WI38 (cell line): Measurements from ENCODE around the gene MAP3K5.
A peak's percentile ranks its signal among the peaks of the same experiment; 100 is the strongest.
"Not testable (repeated sequence)": the region's sequence is repeated elsewhere in the genome, so short reads cannot be mapped to it uniquely, and the experiment has no call there.

ENCODE experiments used
- H3K4me3 ChIP-seq: 2 replicates; pipeline ENCODE4 v1.5.1; 2011; ENCODE audit warnings: low read depth, mild to moderate bottlenecking, control low read depth, low read length
- CTCF ChIP-seq: IDR thresholded peaks from 2 replicates; pipeline ENCODE4 v1.5.1; 2012; ENCODE audit warnings: low read depth, mild to moderate bottlenecking, control low read depth, low read length

The MAP3K5 gene

DNA sequence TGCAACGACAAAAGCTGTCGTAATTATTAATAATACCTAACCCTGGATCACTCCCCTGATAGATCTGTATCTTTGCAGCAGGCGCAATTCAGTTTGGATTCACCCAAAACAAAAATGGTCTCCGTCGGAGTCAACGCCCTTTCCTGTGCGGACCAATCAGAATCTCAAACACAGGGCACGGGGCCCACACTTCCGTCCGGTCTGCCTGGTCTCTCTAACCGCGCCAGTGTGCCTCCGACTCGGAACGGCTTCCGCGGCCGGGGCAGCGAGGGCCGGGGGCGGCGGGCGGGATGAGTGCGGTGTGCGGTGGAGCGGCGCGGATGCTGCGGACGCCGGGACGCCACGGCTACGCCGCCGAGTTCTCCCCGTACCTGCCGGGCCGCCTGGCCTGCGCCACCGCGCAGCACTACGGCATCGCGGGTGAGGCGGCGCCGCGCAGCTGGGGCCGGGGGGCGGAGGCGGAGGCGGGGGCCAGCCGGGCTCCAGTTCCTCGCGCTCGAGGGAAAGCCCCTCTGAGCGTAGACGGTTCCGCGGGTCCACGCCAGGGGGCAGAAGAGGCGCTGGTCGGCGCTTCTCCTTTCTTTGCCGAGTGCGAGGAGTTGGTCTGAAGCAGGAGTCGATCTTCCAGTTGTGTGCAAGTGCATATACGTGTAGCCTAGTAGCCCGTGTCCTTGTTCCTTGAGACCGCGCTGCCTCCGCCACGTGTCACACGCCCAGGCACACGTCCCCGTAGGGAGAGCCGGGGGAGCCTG lies 30.3 kb upstream of the MAP3K5 start, which contains the start of gene PEX7:
Gene PEX7 (plus strand): TSS at position 217 of the 752 bp plus-strand sequence. CDS start 74 bp downstream, at position 291.
- peak within 1 kb of the TSS; percentile 57 for H3K4me3 ChIP-seq
- peak; percentile 45 for TF ChIP-seq CTCF

DNA sequence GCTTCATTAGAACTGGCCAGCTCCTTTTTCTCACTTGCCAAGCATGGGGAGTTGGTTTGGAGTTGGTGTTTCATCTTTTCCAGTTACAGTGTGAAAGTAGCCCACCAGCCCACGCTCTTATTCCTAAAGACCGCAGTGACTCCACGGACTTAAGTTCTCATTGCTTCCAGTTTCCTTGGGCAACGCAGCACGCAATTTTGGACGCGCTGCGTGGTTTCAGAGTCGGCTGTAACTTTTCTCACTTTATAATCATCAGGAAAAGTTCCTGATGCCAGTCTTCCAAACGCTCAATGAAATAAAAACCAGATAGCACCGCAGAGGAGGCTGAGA lies 29.7 kb upstream of the MAP3K5 start:
- peak overlapping the region; percentile 57 for H3K4me3 ChIP-seq
- no peak for TF ChIP-seq CTCF

DNA sequence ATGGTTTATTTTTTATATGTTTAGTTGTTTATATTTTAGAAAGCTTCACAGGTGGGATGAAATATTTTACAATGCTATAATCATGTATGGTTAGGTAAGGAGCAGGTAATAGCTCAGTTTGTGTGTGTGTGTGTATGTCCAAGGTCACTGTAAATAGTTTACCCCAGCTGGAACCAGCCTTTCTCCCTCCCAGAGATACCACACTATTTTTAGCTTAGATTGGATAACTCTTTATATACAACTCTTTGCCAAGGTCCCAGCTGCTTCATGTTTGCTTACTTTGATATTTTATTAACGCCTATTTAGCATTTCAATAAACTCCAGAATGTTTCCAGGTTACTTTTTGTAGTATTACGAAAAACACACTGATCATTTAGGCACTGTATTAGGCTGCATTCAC lies 28.3 kb upstream of the MAP3K5 start:
- no peak overlapping the region for H3K4me3 ChIP-seq
- no peak for TF ChIP-seq CTCF

DNA sequence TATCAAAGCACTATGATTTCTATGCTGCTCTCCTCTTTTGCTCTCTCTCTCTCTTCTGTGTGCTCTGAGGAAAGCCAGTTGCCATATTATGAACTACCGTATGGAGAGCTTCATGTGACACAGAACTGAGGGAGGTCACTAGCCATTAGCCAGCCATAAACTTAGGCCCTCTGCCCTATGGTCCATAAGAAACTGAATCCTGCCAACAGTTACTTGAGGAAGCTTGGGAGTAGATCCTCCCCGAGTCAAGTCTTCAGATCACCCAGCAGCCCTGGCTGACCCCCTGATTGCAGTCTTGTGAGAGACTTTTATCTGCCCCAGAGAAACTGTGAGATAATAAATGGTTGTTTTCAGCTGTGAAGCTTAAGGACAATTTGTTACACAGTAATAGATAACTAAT lies 24.4 kb upstream of the MAP3K5 start:
- no peak for TF ChIP-seq CTCF
- no peak overlapping the region for H3K4me3 ChIP-seq

GRCh38 chr6:136815608-136816007 lies 23.3 kb upstream of the MAP3K5 start:
- H3K4me3 ChIP-seq, result not testable (repeated sequence)

DNA sequence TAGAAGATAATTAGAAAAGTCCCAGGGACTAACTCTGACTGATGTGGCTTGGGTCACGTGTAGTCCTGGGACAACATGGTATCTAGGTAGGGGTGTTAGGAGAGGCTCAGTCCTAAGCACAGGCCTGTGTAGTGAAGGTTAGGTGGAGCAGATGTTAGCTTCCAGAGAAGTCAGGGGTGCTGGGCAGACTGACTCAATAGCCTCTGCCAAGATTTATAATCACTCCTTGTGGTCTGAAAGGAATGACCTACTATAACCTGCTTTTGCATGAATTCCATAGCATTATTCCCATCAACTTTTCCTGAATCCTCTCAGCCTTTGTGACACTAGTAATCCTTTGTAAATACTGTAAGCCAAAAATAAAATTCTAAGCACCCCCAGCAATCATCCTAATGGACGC lies 19.9 kb upstream of the MAP3K5 start:
- no peak for TF ChIP-seq CTCF
- H3K4me3 ChIP-seq, result no peak overlapping the region

GRCh38 chr6:136811272-136811671 lies 19.0 kb upstream of the MAP3K5 start:
- no peak for TF ChIP-seq CTCF
- H3K4me3 ChIP-seq, result no peak overlapping the region
